NCI-H2227 (cell line): Measurements from ENCODE around the gene SUN1.
A peak's percentile ranks its signal among the peaks of the same experiment; 100 is the strongest.
"Not testable (repeated sequence)": the region's sequence is repeated elsewhere in the genome, so short reads cannot be mapped to it uniquely, and the experiment has no call there.

Experiments
- DNase-seq: peaks from one replicate; lab custom pipeline; 2025; ENCODE audit not compliant: unreplicated experiment; lab: John Stamatoyannopoulos, UW

SUN1 gene

GRCh38 chr7:916291-916941 lies 84.1 kb downstream of the SUN1 start:
- DNase-seq = peak; percentile 70

GRCh38 chr7:917255-918117 lies 85.2 kb downstream of the SUN1 start:
- DNase-seq = no peak

- no peak for DNase-seq
Measured at GRCh38 chr7:918118-918425, 85.8 kb downstream of the SUN1 start.

- DNase-seq = no peak
Measured at GRCh38 chr7:918441-919113, 86.3 kb downstream of the SUN1 start.

GRCh38 chr7:919114-919442 lies 86.8 kb downstream of the SUN1 start:
- DNase-seq = no peak

GRCh38 chr7:919924-920341 lies 87.7 kb downstream of the SUN1 start:
- no peak for DNase-seq

- DNase-seq = no peak
Measured at GRCh38 chr7:920351-921070, 88.2 kb downstream of the SUN1 start.

- no peak for DNase-seq
Measured at GRCh38 chr7:921071-921461, 88.8 kb downstream of the SUN1 start.

GRCh38 chr7:921581-922333 lies 89.5 kb downstream of the SUN1 start:
- no peak for DNase-seq

- no peak for DNase-seq
Measured at GRCh38 chr7:922334-923107, 90.2 kb downstream of the SUN1 start.

GRCh38 chr7:923108-924041 lies 91.1 kb downstream of the SUN1 start:
- DNase-seq = peak; percentile 6

- not testable (repeated sequence) for DNase-seq
Measured at GRCh38 chr7:924042-924441, 91.8 kb downstream of the SUN1 start.
